Activated T-cell treated with anti-CD3 and anti-CD28 coated beads, Interleukin-2, amount 50 U/mL, for 4 hours (primary cell): ENCODE results near the gene PSTK. TPM values are rescaled to one million over a fixed set of nuclear protein-coding genes. Genes with fewer than 3 reads are reported as not detected.

Source experiments
- ATAC-seq, 2 donors: fragments of 200-7000 bp; cut with Tn5 transposase; one replicate each; pipeline ENCODE4 v1.10.0; 2021
- DNase-seq: peaks from one replicate; pipeline ENCODE4 v3.0.0-alpha.2; 2020
- H3K27me3 Mint-ChIP-seq: one replicate; pipeline ENCODE4 v1.8.0; 2021; ENCODE audit warnings: low read depth, mixed read lengths
- H3K36me3 Mint-ChIP-seq: one replicate; pipeline ENCODE4 v1.8.0; 2022; ENCODE audit warnings: mixed read lengths; ENCODE audit not compliant: insufficient read depth
- H3K4me1 Mint-ChIP-seq: one replicate; pipeline ENCODE4 v1.8.0; 2021; ENCODE audit warnings: low read depth, mixed read lengths
- H3K4me3 Mint-ChIP-seq: one replicate; pipeline ENCODE4 v1.8.0; 2021; ENCODE audit warnings: mild to moderate bottlenecking, moderate library complexity, mixed read lengths
- H3K9me3 Mint-ChIP-seq: one replicate; pipeline ENCODE4 v1.8.0; 2021; ENCODE audit warnings: mixed read lengths
- total RNA-seq, 3 donors: library from RNA; stranded (reverse); gene quantifications; one replicate each; pipeline ENCODE4 v1.2.1, GENCODE V29; 2021

Gene PSTK
- total RNA-seq, 3 donors from 2014 or later = 5.3 to 6.3 (median 6.1) TPM

GRCh38 chr10:123001370-123001769 is 21.2 kb downstream of the PSTK start:
- ATAC-seq (no peak), DNase-seq (no peak)
- peaks cover 15% of the 10 kb centered on the region for H3K36me3 Mint-ChIP-seq
- H3K9me3 Mint-ChIP-seq = no peaks in the 10 kb centered on the region
- H3K4me3 Mint-ChIP-seq = no peak overlapping the region
- no peaks in the 10 kb centered on the region for H3K27me3 Mint-ChIP-seq
- peaks cover 56% of the 10 kb centered on the region for H3K4me1 Mint-ChIP-seq

GRCh38 chr10:123004298-123004697 is 24.1 kb downstream of the PSTK start:
- Mint-ChIP-seq H3K4me1 (peaks cover 61% of the 10 kb centered on the region), H3K27me3 (no peaks in the 10 kb centered on the region), H3K36me3 (peaks cover 13% of the 10 kb centered on the region), H3K9me3 (no peaks in the 10 kb centered on the region), H3K4me3 (no peak overlapping the region)
- ATAC-seq = no peak
- DNase-seq = no peak

GRCh38 chr10:123007558-123008354 is 27.6 kb downstream of the PSTK start:
- peak; percentile 32 to 37 for ATAC-seq
- Mint-ChIP-seq H3K4me1 (peaks cover 51% of the 10 kb centered on the region), H3K27me3 (no peaks in the 10 kb centered on the region), H3K9me3 (no peaks in the 10 kb centered on the region), H3K4me3 (peak overlapping the region; percentile 99), H3K36me3 (peaks cover 12% of the 10 kb centered on the region)
- peak; percentile 35 for DNase-seq

GRCh38 chr10:123008355-123009104 is 28.3 kb downstream of the PSTK start, which contains the start of the genes ACADSB and IKZF5:
Gene ACADSB (plus strand): TSS chr10:123009006. CDS start chr10:123009030, 24 bp downstream.
Gene IKZF5 (minus strand): TSS chr10:123008795. CDS start chr10:122998625, 10,170 bp downstream.
- no peaks in the 10 kb centered on the region for H3K9me3 Mint-ChIP-seq
- peaks cover 12% of the 10 kb centered on the region for H3K36me3 Mint-ChIP-seq
- ATAC-seq (peak; percentile 91 to 93), DNase-seq (peak; percentile 96)
- peak within 1 kb of the TSS; percentile 99 for H3K4me3 Mint-ChIP-seq
- no peaks in the 10 kb centered on the region for H3K27me3 Mint-ChIP-seq
- peaks cover 51% of the 10 kb centered on the region for H3K4me1 Mint-ChIP-seq

- peak overlapping the region; percentile 99 for H3K4me3 Mint-ChIP-seq
- DNase-seq (no peak), ATAC-seq (peak in 1 of 2 donors; percentile 1)
- peaks cover 46% of the 10 kb centered on the region for H3K4me1 Mint-ChIP-seq
- H3K27me3 Mint-ChIP-seq = no peaks in the 10 kb centered on the region
- peaks cover 15% of the 10 kb centered on the region for H3K36me3 Mint-ChIP-seq
- no peaks in the 10 kb centered on the region for H3K9me3 Mint-ChIP-seq
These were observed 29.1 kb downstream of the PSTK start for GRCh38 chr10:123009105-123009820.

- Mint-ChIP-seq H3K9me3 (no peaks in the 10 kb centered on the region), H3K4me3 (no peak overlapping the region), H3K27me3 (no peaks in the 10 kb centered on the region), H3K4me1 (peaks cover 25% of the 10 kb centered on the region), H3K36me3 (peaks cover 23% of the 10 kb centered on the region)
- no peak for DNase-seq
- ATAC-seq = no peak
These were observed 31.8 kb downstream of the PSTK start for GRCh38 chr10:123011987-123012386.

- no peak for ATAC-seq
- peaks cover 15% of the 10 kb centered on the region for H3K4me1 Mint-ChIP-seq
- DNase-seq = no peak
- no peaks in the 10 kb centered on the region for H3K9me3 Mint-ChIP-seq
- peaks cover 21% of the 10 kb centered on the region for H3K36me3 Mint-ChIP-seq
- H3K27me3 Mint-ChIP-seq = no peaks in the 10 kb centered on the region
- no peak overlapping the region for H3K4me3 Mint-ChIP-seq
These were observed 33.5 kb downstream of the PSTK start for GRCh38 chr10:123013456-123014419.

GRCh38 chr10:123014772-123015171 is 34.6 kb downstream of the PSTK start:
- Mint-ChIP-seq H3K27me3 (no peaks in the 10 kb centered on the region), H3K4me1 (peaks cover 13% of the 10 kb centered on the region), H3K9me3 (no peaks in the 10 kb centered on the region), H3K36me3 (peaks cover 21% of the 10 kb centered on the region), H3K4me3 (no peak overlapping the region)
- DNase-seq (no peak), ATAC-seq (no peak)

- Mint-ChIP-seq H3K4me1 (peaks cover 2% of the 10 kb centered on the region), H3K9me3 (no peaks in the 10 kb centered on the region), H3K27me3 (no peaks in the 10 kb centered on the region), H3K36me3 (peaks cover 21% of the 10 kb centered on the region), H3K4me3 (no peak overlapping the region)
- no peak for ATAC-seq
- DNase-seq = no peak
These were observed 36.0 kb downstream of the PSTK start for GRCh38 chr10:123016228-123016627.

- Mint-ChIP-seq H3K4me1 (peaks cover 2% of the 10 kb centered on the region), H3K4me3 (no peak overlapping the region), H3K9me3 (no peaks in the 10 kb centered on the region), H3K27me3 (no peaks in the 10 kb centered on the region), H3K36me3 (peaks cover 14% of the 10 kb centered on the region)
- no peak for ATAC-seq
- DNase-seq = no peak
These were observed 37.4 kb downstream of the PSTK start for GRCh38 chr10:123017421-123018165.

- Mint-ChIP-seq H3K36me3 (peaks cover 14% of the 10 kb centered on the region), H3K4me3 (no peak overlapping the region)
These were observed 38.3 kb downstream of the PSTK start for GRCh38 chr10:123018531-123018930.

GRCh38 chr10:123019264-123019663 is 39.1 kb downstream of the PSTK start:
- Mint-ChIP-seq H3K9me3 (no peaks in the 10 kb centered on the region), H3K4me3 (no peak overlapping the region), H3K27me3 (no peaks in the 10 kb centered on the region), H3K36me3 (peaks cover 12% of the 10 kb centered on the region), H3K4me1 (peaks cover 2% of the 10 kb centered on the region)
- no peak for DNase-seq
- no peak for ATAC-seq

More at GRCh38 chr10:123018531-123018930, 38.3 kb downstream of the PSTK start:
- no peak for ATAC-seq
- Mint-ChIP-seq H3K27me3 (no peaks in the 10 kb centered on the region), H3K9me3 (no peaks in the 10 kb centered on the region), H3K4me1 (peaks cover 2% of the 10 kb centered on the region)
- DNase-seq = no peak
